Stimulated activated CD8-positive, alpha-beta memory T cell treated with anti-CD3 and anti-CD28 coated beads, Interleukin-7, amount 100 ng/mL, for 24 hours (primary cell): Measurements from ENCODE around the gene COX5B.
"Not testable (repeated sequence)": the region's sequence is repeated elsewhere in the genome, so short reads cannot be mapped to it uniquely, and the experiment has no call there.

Experiments
- DNase-seq: peaks from one replicate; pipeline ENCODE4 v3.0.0-alpha.2; 2020; ENCODE audit warnings: low read depth

COX5B gene

GRCh38 chr2:97654309-97654708 lies 8.4 kb downstream of the COX5B start:
- DNase-seq, result no peak

- no peak for DNase-seq
These were observed 8.9 kb downstream of the COX5B start for GRCh38 chr2:97654791-97655190.

GRCh38 chr2:97656129-97656755 lies 10.4 kb downstream of the COX5B start:
- no peak for DNase-seq

GRCh38 chr2:97656905-97657587 lies 11.2 kb downstream of the COX5B start:
- DNase-seq, result no peak

- no peak for DNase-seq
These were observed 12.3 kb downstream of the COX5B start for GRCh38 chr2:97657986-97658690.

GRCh38 chr2:97658691-97659157 lies 12.9 kb downstream of the COX5B start:
- no peak for DNase-seq

- no peak for DNase-seq
These were observed 13.6 kb downstream of the COX5B start for GRCh38 chr2:97659256-97660043.

- DNase-seq, result no peak
These were observed 14.3 kb downstream of the COX5B start for GRCh38 chr2:97660044-97660774.

GRCh38 chr2:97660775-97661389 lies 15.0 kb downstream of the COX5B start:
- no peak for DNase-seq

- no peak for DNase-seq
These were observed 16.1 kb downstream of the COX5B start for GRCh38 chr2:97661927-97662326.

- no peak for DNase-seq
These were observed 16.6 kb downstream of the COX5B start for GRCh38 chr2:97662386-97662894.

- DNase-seq, result no peak
These were observed 17.2 kb downstream of the COX5B start for GRCh38 chr2:97662895-97663625.

- no peak for DNase-seq
These were observed 17.7 kb downstream of the COX5B start for GRCh38 chr2:97663626-97663961.

GRCh38 chr2:97663962-97664635 lies 18.2 kb downstream of the COX5B start, which contains the start of gene ACTR1B:
ACTR1B (minus strand) TSS chr2:97664044; CDS start chr2:97663890, 154 bp downstream.
- peak; percentile 94 for DNase-seq

- DNase-seq, result no peak
These were observed 18.7 kb downstream of the COX5B start for GRCh38 chr2:97664636-97664970.

GRCh38 chr2:97669448-97669847 lies 23.6 kb downstream of the COX5B start, which contains the start of gene C2orf92:
C2orf92 (plus strand) TSS chr2:97669713; CDS start chr2:97669789, 76 bp downstream.
- DNase-seq, result no peak

- DNase-seq, result no peak
These were observed 24.6 kb downstream of the COX5B start for GRCh38 chr2:97670471-97670870.

GRCh38 chr2:97671526-97671925 lies 25.7 kb downstream of the COX5B start:
- DNase-seq, result no peak

GRCh38 chr2:97672606-97673140 lies 26.8 kb downstream of the COX5B start:
- not testable (repeated sequence) for DNase-seq
